ENCODE measurements around the gene RTL1. TPM values are rescaled to one million over a fixed set of nuclear protein-coding genes. Genes with fewer than 3 reads are reported as not detected.
A peak's percentile ranks its signal among the peaks of the same experiment; 100 is the strongest.

Gene RTL1
- polyA plus RNA-seq, 1 of the 3 experiments (the other 2 are of a cell fraction): 0.07 TPM

- Histone ChIP-seq H3K79me2 (ENCODE audit: insufficient read depth) (no peaks in the 10 kb centered on the region), H3K4me2 (no peak overlapping the region), H3F3A (replicated peaks; ENCODE audit: insufficient read depth) (no peaks in the 10 kb centered on the region), H3K9me2 (no peaks in the 10 kb centered on the region), H3K4me3 (ENCODE audit: low read depth in 2 of 2, low read length in 1 of 2) (no peak overlapping the region), H3K27me3 (ENCODE audit: insufficient read depth) (no peaks in the 10 kb centered on the region), H2AFZ (ENCODE audit: low read depth) (no peak overlapping the region), H3K9ac (no peak overlapping the region), H3K9me3 (no peaks in the 10 kb centered on the region), H3K27ac (ENCODE audit: low read depth in 2 of 2, low read length in 1 of 2) (peak overlapping the region in 1 of 2 experiments; percentile 60; a peak in 1 of 4 replicates), H4K20me1 (ENCODE audit: insufficient read depth) (no peaks in the 10 kb centered on the region), H3K36me3 (replicated peaks in 1 of 2; ENCODE audit: control insufficient read depth in 1 of 2, insufficient read depth in 2 of 2, low read length in 1 of 2) (no peaks in the 10 kb centered on the region), H3K4me1 (ENCODE audit: control insufficient read depth in 1 of 2, insufficient read depth in 2 of 2, low read depth in 1 of 2, low read length in 1 of 2) (peaks cover 3 to 66% of the 10 kb centered on the region in 2 experiments; a peak in 3 of 4 replicates)
- WGBS (ENCODE audit: low lambda C conversion rate): 51% methylated on average over 6 of the region's 10 CpGs
- POLR2A ChIA-PET: interaction anchor here (1.3 kb wide), 1 partner anchor 11 kb away, joined by 4 read pairs; no protein-coding TSS in a partner anchor
- no peak for DNase-seq
- TF ChIP-seq RCOR1 (IDR thresholded peaks at IDR 0.05; ENCODE audit: low read length) (no peak), RFX5 (IDR thresholded peaks at IDR 0.05; ENCODE audit: low read length) (no peak), GATA2 (CRISPR knock-in tag; IDR thresholded peaks at IDR 0.05) (no peak), RXRA (IDR thresholded peaks at IDR 0.05; ENCODE audit: borderline replicate concordance, low read depth) (no peak), USF1 (IDR thresholded peaks at IDR 0.05; ENCODE audit: borderline replicate concordance, low read depth) (no peak), SMC3 (IDR thresholded peaks at IDR 0.05; ENCODE audit: low read depth, low read length) (no peak), TAF1 (IDR thresholded peaks at IDR 0.05; ENCODE audit: borderline replicate concordance, low read depth, low read length) (no peak), PBX3 (IDR thresholded peaks at IDR 0.05) (no peak), IRF3 (IDR thresholded peaks at IDR 0.05; ENCODE audit: low read depth, low read length) (no peak), TCF12 (IDR thresholded peaks at IDR 0.05) (no peak), EZH2phosphoT487 (IDR thresholded peaks at IDR 0.05; ENCODE audit: borderline replicate concordance, low read depth) (no peak), EP300 (IDR thresholded peaks at IDR 0.05; ENCODE audit: borderline replicate concordance in 1 of 2, low read depth in 1 of 2, low read length in 1 of 2) (no peak), MEF2A (IDR thresholded peaks at IDR 0.05; ENCODE audit: borderline replicate concordance, low read depth) (no peak), SIN3A (IDR thresholded peaks at IDR 0.05; ENCODE audit: borderline replicate concordance, low read depth, low read length) (no peak), FOXM1 (IDR thresholded peaks at IDR 0.05; ENCODE audit: low read depth) (no peak)
- CTCF ChIA-PET: interaction anchor here (0.7 to 1.5 kb wide), 2 partner anchors 62 to 507 kb away, joined by 3 to 5 read pairs; no protein-coding TSS in a partner anchor
Observed at GRCh38 chr14:100891051-100891450, 12.5 kb downstream of the RTL1 start.
